COLO668 (cell line): ENCODE results near the gene APOL2.
A peak's percentile ranks its signal among the peaks of the same experiment; 100 is the strongest.
"Not testable (repeated sequence)": the region's sequence is repeated elsewhere in the genome, so short reads cannot be mapped to it uniquely, and the experiment has no call there.

Experiments used
- DNase-seq: peaks from one replicate; lab custom pipeline; 2025; ENCODE audit not compliant: unreplicated experiment; lab: John Stamatoyannopoulos, UW

Gene APOL2

GRCh38 chr22:36239401-36240171, at the start of gene APOL2:
Gene APOL2 (minus strand): TSS chr22:36239527. CDS start chr22:36233162, 6,365 bp downstream.
- peak; percentile 91 for DNase-seq

- no peak for DNase-seq
Observed at GRCh38 chr22:36288571-36289405, 49.5 kb upstream of the APOL2 start.

GRCh38 chr22:36287881-36288515, 48.7 kb upstream of the APOL2 start:
- DNase-seq, result no peak

- DNase-seq, result peak; percentile 69
Observed at GRCh38 chr22:36286096-36286957, 47.0 kb upstream of the APOL2 start.

- no peak for DNase-seq
Observed at GRCh38 chr22:36285545-36285944, 46.2 kb upstream of the APOL2 start.

GRCh38 chr22:36285017-36285416, 45.7 kb upstream of the APOL2 start:
- no peak for DNase-seq

GRCh38 chr22:36284171-36284571, 44.8 kb upstream of the APOL2 start:
- no peak for DNase-seq

GRCh38 chr22:36282328-36282831, 43.1 kb upstream of the APOL2 start:
- DNase-seq, result no peak

- no peak for DNase-seq
Observed at GRCh38 chr22:36281781-36282327, 42.5 kb upstream of the APOL2 start.

GRCh38 chr22:36280379-36280778, 41.1 kb upstream of the APOL2 start:
- DNase-seq, result no peak

- no peak for DNase-seq
Observed at GRCh38 chr22:36279219-36279666, 39.9 kb upstream of the APOL2 start.

- peak; percentile 59 for DNase-seq
Observed at GRCh38 chr22:36277482-36278291, 38.4 kb upstream of the APOL2 start.

GRCh38 chr22:36274531-36274930, 35.2 kb upstream of the APOL2 start:
- DNase-seq, result no peak

GRCh38 chr22:36271951-36272350, 32.6 kb upstream of the APOL2 start:
- not testable (repeated sequence) for DNase-seq

GRCh38 chr22:36271231-36271630, 31.9 kb upstream of the APOL2 start:
- DNase-seq, result not testable (repeated sequence)

- DNase-seq, result no peak
Observed at GRCh38 chr22:36267896-36268485, 28.7 kb upstream of the APOL2 start.

GRCh38 chr22:36267058-36267457, 27.7 kb upstream of the APOL2 start:
- no peak for DNase-seq

- DNase-seq, result not testable (repeated sequence)
Observed at GRCh38 chr22:36263886-36264664, 24.7 kb upstream of the APOL2 start.
